ENCODE data around the gene IQCN.

IQCN gene

DNA sequence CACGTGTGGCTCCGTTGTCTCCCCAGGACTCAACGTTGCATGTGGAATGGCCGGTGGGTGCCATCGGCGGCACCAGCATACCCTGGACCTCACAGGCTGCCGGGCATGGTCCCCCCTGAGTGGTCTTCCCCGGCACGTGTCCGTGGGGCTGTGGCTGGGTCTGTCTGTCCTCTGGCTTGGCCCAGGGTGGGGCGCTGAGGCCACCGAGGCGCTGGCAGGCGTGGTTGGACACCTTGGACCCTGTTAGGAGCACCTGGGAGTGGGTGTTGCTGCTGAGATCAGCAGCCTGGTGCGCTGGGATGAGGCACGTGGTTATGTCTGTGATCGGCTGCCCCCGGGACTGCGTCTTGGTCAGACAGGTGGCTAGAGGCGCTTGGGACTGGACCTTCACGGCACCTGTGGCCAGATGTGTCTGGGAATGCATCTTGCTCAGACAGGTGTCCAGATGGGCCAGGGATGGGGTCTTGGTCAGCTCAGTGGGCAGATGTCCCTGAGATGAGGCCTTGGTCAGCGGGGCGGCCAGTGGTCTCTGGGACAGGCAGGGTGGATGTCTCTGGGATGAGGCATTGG lies 9.2 kb downstream of the IQCN start:
- DNase-seq (ENCODE audit: low read depth in 2 of 2) = no peak

DNA sequence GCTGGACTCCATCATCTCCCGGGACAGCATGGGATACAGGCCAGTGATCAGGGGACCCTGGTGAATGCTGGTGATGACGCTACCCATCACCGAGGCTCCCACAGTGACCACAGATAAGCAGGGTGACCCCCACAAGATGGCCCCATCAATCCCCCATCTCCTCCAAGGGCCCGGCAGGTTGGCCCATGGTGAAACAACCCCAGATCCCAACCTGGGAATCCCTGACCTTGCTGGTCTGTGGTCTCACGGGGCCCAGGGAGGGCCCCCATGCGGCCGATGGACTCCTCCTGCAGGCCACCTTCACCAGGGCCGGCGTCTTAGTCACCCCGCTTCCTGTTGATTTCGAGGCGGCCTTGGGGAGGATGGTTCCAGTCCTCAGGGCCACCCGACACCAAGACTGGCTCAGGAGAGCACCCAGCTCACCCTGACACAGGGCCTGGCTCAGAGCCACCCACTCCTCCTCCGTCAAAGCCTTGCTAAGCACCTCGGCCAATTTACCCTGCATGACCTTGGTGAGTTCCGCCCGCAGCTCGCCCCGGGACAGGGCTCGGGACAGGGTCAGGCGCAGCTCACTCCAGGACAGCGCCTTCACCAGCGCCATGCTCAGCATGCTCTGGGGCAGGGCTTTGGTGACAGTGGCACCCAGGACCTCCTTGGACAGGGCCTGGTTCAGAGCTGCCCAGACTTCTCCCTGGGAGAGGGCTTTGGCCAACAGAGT lies 10.0 kb downstream of the IQCN start:
- DNase-seq (ENCODE audit: low read depth in 2 of 2) = no peak

DNA sequence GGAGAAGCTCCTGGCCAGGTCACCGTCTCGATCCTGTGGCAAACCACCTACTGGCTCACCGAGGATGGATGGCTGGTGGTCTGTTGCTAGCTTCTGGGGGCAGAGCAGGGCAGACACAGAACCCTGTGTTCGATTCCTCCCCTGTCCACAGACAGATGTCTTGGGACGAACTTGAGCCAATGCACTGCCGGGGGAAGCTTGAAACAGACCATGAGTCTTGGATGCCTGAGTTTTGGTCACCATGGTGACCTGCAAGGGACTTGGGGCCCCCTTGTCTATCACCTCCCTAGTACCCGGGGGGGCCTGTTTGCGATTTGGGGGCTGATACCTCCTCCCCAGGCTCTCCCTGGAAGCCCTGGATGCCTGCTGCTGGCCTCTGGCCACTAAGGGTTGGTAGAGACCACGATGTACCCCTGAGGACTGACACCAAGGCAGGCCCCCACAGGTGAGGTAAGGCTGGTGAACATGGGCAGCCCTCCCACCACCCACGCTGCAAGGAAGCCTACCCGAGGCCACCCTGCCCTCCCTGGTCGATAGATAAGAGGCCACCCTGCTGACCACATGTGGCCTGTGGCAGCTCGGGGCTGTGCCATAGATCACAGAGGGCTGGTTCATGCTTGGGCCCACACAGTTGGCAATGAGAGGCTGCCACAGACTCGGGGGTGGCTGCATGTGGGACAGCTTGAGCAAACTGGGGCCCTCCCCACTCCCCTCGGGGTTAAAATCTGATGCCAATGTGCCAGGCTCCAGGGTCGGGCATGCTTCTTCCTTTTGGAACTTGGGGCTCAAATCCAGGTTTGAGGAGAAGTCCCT lies 10.7 kb downstream of the IQCN start:
- DNase-seq (ENCODE audit: low read depth in 2 of 2) = no peak

DNA sequence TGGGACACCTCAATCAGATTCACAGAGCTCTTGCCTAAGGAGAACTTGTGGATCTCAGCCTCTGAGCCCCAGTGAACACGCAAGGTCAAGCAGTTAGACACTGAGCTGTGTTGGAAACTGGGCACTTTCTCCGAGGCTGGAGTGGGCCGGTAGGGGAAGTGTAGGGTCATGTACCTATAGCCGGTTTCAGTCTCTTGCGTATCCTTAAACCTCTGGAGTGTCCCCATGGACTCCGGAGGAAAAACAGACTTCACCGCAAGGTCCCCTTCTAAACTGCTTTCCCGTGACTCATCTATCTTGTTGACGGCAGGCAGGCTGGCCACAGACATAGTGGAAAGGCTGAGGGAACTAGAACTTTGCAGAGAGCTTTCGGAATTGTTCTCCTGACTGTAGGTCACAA lies 11.3 kb downstream of the IQCN start:
- no peak for DNase-seq (ENCODE audit: low read depth in 2 of 2)

DNA sequence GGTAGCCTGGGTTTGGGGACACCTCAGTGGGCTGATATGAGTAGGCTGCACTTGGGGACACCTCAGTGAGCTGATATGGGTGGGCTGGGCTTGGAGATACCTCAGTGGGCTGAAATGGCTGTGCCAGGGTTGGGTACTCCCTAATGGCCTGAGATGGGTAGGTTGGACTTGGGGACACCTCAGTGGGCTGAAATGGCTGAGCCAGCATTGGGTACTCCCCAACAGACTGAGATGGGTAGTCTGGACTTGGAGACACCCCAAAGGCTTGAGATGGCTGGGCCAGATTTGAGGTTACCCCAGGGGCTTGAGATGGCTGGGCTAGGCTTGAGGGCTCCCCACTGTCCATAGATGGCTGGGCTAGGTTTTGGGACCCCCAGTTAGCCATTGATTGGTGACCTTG lies 12.1 kb downstream of the IQCN start:
- no peak for DNase-seq (ENCODE audit: low read depth in 2 of 2)

DNA sequence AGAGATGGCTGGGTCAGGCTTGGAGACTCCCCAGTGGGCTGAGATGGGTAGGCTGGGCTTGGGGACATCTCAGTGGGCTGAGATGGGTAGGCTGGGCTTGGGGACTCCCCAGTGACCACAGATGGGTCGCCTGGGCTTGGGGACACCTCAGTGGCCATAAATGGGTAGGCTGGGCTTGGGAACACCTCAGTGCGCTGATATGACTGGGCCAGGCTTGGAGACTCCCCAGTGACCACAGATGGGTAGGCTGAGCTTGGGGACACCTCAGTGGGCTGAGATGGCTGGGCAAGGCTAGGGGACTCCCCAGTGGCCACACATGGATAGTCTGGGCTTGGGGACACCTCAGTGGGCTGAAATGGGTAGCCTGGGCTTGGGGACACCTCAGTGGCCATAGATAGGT lies 12.8 kb downstream of the IQCN start:
- DNase-seq (ENCODE audit: low read depth in 2 of 2) = no peak

DNA sequence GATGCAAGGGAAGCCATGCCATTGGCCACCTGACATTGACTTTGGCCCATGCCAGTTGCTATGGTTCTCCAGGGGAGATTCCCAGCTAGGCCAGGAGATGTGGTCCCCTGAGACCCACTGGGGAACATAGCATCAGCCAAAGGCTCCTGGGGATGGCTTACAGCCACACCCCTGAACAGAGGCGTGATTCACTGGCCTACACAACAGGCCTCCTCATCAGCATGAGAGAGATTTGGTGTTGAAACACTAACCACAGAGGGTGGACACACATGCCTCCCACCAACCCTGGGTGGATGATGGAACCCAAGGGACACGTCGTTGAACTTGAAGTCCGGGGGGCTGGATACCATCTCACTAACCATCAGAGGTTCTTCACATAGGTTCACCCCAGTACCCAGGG lies 14.4 kb downstream of the IQCN start:
- no peak for DNase-seq (ENCODE audit: low read depth in 2 of 2)

DNA sequence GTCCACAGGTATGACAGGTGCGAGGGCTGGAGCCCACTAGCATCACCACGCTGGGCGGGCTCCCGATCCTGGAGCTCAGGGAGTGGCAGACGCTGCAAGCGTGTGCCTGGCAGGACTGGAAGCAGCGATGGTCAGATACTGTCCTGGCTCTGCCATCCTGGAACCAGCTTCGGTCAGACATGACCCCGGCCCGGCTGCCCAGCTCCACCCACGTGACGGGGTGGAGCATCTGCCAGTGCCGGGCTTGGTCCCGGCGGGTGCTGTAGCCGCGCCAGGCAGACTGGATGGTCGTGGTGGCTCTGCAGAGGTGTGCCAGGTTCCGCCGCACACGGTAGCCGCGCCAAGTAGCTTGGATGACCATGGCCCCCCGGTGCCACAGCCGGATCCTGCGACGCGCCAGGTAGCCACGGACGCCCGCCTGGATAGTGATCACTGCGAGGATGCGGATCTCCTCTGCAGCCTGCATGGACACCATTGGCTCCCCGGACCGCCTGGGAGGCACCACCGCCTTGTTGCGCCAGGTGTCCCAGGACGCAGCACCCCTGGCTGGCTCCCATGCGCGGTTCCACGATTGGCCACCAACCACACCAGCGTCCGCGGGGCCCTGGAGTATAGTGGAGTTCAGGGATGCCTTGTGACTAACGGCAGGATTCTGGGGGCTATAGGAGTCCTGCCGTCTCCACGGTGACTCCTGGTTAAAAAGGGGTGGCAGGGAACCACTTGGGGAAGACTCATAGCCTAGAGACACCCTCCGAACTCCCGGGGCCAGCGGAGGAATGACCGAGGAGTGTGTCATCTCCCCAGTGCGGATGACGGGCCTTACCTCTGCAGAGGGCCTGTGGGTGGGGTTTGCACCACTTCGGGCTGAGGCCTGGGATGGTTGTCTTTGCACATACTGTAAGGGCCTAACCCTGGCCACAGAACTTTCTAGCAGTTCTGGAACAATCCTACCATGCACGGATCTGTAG lies 16.5 kb downstream of the IQCN start:
- DNase-seq (ENCODE audit: low read depth in 2 of 2) = no peak

DNA sequence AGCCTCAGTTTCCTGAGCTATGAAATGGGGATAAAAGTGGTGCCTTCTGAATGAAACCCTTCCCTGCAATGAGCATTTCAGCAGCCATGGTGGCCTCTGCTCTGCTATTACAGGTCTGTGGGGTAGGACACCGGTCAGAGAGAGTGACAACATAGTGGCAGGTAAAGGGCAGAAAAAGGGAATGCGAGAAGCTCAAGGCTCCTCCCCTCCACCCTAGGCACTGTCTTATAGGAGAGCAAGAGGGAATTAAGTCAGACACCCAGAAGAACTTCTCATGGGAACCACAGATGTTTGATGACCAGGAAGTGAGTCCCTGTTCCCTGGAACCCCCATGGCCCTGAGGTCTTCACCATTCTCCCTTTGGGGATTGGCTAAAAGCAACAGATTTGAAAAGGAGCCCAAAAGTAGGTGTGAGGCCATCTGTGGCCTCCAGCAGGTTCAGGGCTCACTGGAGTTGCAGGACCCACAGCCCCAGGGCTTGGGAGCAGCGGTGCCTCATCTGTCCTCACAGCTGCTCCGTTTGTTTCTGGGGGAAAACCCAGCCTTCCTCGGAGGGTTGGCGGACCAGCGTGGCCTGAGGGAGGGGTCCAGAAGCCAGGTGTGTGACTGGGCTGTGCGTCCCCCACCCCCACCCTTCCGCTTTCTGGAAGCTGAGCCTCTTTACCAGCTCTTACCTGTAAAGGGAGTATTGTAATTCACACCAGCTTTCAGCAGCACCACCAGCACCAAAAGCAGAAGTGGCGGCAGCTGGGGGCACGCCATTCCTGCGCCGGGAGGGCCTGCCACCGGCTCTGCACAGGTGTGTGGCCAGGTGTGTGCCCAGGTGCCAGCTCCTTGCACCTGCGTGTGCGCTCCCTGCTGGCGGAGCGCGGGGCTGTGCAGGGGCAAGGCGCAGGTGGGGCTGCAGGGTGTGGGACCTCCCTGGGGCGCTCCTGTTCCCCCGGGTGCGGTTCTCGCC lies 19.4 kb downstream of the IQCN start:
- no peak for DNase-seq (ENCODE audit: low read depth in 2 of 2)

DNA sequence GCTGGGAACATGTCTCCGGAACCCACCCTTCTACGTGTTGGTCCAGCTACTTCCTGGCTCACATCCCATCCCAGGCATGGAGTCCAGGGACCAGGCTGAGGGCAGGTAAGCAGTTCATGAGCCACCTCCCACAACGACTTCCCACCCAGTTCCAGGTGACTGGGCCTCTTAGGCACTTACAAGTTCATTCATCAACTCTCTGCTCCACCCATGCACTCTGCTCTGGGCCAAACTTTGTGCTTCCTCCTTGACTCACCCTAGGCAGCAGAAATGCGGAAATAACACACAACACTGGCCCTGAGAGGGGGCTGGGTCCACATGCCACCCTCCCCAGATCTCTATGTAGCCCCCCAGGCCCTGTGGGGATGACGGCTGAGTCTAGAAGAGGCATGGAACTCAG lies 20.5 kb downstream of the IQCN start:
- DNase-seq (ENCODE audit: low read depth in 2 of 2) = no peak

DNA sequence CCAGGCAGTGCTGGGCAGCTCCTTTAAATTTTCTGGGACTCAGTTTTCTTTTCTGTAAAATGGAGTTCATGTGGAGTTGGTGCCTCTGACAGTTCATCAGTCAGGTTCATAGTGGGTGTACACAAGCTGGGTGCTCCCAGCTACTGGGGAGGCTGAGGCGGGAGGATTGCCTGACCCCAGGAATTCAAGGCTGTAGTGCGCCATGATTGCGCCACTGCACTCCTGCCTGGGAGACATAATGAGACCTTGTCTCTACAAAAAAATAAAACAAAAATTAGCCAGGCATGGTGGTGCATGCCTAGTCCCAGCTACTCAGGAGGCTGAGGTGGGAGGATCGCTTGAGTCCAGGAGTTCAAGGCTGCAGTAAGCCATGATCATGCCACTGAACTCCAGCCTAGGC lies 21.1 kb downstream of the IQCN start:
- DNase-seq (ENCODE audit: low read depth in 2 of 2) = no peak

DNA sequence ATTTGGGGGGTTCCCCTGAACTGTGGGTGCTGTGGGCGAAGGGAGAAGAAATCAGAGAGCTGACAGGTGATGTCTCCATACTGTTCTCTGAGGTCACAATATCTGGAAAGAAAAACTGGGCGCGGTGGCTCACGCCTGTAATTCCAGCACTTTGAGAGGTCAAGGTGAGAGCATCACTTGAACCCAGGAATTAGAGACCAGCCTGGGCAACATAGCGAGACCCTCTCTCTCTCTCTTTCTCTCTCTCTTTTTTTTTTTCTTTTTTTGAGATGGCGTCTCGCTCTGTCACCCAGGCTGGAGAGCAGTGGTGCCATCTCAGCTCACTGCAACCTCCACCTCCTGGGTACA lies 21.9 kb downstream of the IQCN start:
- DNase-seq (ENCODE audit: low read depth in 2 of 2) = no peak

DNA sequence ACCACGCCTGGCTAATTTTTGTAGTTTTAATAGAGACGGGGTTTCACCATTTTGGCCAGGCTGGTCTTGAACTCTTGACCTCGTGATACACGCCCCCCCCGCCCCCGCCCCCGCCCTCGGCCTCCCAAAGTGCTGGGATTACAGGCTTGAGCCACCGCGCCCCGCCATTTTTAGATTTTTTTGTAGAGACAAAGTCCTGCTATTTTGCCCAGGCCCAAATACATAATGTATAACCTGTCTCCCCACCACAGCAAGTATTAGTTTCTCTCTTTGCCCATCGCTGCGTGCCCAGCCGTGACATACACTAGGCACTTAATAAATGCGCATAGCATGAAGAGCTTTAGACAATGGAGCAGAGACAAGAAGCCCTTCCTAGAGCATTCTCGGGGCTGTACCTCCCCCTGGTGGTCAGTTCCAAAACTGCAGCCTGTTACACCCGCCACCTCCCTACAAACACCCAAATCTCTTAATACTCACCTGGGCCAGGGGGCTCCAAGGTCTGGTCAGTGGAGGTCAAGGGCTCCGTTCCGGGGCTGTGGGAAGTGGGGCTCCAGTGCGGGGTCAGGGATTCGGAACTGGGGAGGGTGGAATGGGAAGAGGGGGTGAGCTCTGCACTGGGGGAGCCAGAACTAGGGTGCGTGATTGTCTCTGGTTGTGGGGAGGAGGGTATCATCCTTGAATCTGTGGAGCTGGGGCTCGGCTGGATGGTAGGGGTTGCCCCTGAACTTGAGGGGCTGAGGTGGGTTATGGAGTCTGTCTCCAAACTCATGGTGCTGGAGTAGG lies 22.5 kb downstream of the IQCN start:
- peak; percentile 61 to 82 for DNase-seq (ENCODE audit: low read depth in 2 of 2)

DNA sequence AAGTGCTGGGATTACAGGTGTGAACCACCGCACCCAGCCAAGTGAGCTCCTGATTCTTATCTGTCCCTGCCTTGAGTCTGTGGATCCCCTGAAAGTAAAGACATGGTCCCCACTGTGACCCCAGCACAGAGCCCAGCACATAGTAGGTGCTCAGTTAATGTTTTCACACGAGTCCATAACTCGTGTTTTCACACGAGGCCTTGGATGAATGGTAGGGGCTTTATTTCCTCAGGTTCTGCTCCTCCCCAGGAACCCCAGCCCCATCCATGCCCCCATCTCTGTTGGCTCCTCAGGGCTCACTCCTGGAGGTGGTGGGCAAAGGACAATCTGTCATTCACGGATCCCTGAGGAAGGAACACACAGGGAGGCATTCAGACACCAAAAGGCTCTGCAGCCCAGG lies 24.4 kb downstream of the IQCN start:
- DNase-seq (ENCODE audit: low read depth in 2 of 2) = no peak

DNA sequence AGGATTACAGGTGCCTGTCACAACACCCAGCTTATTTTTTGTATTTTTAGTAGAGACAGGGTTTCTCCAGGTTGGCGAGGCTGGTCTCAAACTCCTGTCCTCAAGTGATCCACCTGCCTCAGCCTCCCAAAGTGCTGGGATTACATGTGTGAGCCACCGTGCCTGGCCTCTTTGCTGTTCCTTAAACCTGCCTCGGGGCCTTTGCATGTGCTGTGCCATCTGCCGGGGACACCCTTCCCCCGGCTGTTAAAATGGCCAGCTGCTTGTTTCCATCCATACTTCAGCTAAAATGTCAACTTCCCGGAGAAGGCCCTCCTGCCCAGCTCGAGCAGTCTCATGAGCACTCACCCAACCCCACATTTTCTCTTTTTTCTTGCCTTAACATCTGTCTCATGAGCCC lies 29.0 kb downstream of the IQCN start:
- DNase-seq (ENCODE audit: low read depth in 2 of 2) = no peak

DNA sequence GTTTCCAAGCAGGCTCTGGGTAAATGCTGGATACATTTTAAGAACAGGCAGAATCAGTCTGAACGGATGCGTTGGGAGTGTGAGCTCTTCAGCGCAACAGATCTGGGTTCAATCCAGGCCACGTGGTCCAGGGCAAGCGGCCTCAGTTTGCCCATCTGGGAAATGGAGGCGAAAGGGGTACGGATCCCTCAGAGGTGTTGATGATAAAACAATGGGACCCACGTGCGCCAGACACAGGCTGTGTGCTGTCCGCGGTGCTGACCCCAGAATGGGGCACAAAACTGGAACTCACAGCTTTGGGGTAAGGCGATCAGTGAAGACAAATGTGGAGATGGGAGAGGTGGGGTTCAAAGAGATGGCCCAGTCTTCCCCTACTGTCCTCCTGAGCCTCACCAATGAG lies 34.9 kb downstream of the IQCN start:
- no peak for DNase-seq (ENCODE audit: low read depth in 2 of 2)

DNA sequence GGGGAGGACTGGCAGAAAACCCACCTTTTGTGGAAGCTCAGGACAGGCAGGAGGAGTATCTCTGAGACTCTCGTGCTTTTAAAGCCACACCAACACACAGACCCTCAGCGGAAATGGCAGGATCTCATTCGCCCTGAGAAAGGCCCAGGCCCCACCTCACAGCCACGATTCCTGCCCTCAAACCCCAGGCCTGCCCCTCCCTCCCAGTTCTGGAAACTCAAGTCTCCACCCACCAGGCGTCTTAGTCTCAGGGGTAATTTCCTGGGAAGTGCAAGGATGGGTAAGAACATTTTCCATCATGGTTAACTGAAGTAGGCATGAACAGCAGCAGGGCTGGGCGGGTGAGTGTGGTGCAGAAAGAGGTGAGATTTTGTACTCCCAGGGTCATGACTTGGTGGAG lies 40.1 kb downstream of the IQCN start:
- no peak for DNase-seq (ENCODE audit: low read depth in 2 of 2)

DNA sequence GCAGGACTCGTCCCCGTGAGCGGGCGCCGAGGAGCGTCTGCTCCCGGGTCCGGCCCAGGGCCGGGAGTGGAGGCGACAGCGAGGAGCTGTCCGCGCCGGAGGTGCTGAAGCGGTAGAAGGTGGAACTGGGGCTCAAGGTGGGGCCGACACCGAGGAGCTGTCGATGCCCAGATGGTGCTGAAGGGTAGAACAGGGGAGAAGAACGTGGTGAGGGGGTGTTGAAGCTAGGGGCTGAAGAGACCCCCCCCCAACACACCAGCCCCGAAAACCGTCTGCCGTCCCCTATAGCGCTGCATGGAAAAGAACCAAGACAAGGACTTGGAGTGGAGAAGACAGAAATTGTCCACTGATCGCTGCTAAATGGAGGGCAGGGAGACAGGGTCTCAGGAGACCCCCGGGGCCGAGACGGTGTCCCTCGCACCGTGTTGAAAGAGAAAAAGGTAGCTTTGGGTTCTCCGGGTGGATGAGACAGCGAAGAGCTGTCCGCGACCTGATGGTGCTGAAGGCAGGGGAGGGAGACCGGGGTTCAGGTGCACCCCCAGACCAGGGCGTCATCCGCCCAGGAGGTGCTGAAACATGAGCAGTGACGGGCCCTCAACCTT lies 40.9 kb downstream of the IQCN start:
- DNase-seq (ENCODE audit: low read depth in 2 of 2) = peak in 1 of 2 donors; percentile 24

DNA sequence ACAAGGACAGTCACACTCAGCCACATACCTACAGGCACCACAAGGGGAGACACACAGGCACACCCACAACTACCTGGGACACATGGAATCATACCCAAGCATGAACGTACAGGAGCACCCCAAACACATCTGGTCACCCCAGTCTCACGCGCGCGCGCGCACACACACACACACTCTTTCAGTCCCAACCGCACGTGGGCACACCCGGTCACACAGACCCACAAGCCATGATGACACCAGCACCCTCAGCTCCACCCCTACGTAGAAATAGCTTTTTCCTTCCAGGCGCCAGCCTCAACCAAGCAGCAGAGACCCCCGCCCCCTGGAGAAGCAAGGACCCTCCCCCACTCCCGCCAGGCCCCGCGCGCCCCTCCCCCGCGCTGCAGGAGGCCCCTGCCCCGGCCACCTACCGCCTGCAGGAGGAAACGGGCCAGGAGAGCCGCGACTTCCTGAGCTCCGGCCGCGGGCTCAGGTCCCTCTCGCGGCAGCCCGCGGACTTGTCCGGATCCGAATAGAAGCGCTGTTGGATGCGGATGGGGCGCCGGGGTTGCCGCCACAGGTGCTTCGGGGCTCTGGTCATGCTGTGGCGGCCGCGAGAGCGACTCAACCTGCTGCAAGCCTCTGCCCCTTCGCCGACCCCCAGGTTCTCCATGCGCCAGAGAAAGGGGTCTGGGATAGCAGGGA lies 41.6 kb downstream of the IQCN start:
- DNase-seq (ENCODE audit: low read depth in 2 of 2) = no peak
